Metanephros (tissue), 2 donors: Measurements from ENCODE around the gene SLC6A8. TPM values are rescaled to one million over a fixed set of nuclear protein-coding genes. Genes with fewer than 3 reads are reported as not detected.

Experiments used
- small RNA-seq: library from RNA; depleted of rRNA; stranded (forward); fragments of <200 nt; gene quantifications from one replicate; pipeline ENCODE3, GENCODE V24; 2014; ENCODE audit warnings: low replicate concordance
- total RNA-seq: library from RNA; depleted of rRNA; stranded (reverse); fragments of >200 nt; gene quantifications from one replicate; pipeline ENCODE4 v1.2.3, GENCODE V29; 2014

SLC6A8 gene
- 40.9 TPM for total RNA-seq

DNA sequence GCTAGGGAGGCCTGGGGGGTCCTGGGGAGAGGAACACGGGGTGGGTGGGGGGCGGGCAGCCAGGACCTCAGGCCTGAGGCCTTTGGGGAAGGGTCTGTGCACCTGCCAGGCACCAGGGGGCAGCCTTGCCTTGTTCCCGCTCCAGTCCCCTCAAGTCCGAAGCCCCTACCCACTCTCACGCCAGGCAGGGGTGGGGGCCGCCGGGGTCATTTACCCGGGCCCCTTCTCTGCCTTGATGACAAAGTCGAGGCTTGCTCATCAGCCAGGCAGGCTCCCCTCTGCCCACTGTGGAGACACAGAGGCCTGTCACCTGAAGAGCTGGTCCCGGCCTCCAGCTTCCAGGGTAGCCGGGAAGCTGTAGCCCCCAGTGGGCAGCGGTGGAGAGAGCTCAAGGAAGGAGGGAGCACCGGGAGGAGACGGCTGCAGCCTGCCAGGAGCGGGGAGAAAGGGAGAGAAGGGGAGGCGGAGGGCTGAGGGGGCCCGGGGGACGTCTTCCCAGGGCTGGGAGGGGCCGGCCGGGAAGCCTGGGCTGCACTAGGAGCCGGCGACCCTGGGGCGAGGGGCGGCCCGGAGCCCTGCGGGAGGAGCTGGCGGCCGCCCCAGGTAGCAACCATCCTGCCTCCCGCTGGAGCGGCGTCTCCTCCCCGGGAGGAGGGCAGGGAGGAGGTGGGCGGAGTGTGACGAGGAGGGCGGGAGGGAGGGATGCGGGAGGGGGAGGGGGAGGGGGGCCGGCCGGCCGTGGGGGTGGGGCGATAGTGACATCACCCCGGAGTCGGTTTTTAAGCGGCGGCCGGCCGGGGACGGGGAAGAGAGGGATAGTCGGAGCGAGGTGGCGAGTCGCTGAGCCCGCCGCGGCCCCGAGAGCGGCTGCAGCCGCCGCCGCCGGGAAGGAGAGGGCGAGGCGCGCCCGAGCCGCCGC, at the start of gene SLC6A8:
Gene SLC6A8 (plus strand): TSS at position 806 of the 919 bp plus-strand sequence. CDS start 649 bp downstream, outside the sequence.

DNA sequence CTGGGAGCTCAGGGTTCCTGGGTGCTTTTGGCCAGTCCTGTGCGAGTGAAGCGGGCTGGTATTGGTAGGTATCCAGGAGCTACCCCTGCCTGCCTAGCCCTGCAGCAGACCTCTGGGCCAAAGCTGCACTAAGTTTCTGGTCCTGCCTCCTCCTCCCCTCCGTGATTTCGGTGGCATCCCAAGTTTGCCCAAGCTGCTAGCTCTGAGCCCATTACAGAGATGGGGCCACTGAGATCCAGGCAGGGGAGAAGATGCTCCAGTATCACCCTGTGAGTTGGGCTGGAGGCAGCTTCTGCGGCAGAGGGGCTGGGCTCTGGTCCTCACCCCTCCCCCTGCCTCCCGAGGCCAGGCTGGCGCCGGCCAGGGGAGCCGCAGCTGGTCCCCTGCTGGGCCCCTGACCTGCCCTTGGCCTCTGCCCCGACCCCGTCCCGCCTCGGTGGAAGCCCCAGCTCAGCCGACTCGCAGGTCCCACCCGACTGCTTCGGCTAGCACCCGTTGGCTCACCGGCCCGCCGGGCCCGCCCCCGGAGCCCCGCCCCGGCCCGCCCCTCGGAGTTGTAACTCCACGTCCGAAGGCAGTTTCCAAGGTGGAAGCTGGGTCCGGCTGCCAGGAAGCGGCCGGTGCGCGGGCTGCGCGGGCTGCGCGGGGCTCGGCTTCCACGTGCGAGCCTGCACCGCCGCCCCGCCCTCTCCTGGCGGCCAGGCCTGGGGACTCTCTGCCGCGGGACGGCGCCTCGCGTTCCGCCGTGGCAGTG, 40.9 kb upstream of the SLC6A8 start, which contains the start of gene DUSP9:
Gene DUSP9 (plus strand): TSS at position 584 of the 754 bp plus-strand sequence. CDS start 751 bp downstream, outside the sequence.

DNA sequence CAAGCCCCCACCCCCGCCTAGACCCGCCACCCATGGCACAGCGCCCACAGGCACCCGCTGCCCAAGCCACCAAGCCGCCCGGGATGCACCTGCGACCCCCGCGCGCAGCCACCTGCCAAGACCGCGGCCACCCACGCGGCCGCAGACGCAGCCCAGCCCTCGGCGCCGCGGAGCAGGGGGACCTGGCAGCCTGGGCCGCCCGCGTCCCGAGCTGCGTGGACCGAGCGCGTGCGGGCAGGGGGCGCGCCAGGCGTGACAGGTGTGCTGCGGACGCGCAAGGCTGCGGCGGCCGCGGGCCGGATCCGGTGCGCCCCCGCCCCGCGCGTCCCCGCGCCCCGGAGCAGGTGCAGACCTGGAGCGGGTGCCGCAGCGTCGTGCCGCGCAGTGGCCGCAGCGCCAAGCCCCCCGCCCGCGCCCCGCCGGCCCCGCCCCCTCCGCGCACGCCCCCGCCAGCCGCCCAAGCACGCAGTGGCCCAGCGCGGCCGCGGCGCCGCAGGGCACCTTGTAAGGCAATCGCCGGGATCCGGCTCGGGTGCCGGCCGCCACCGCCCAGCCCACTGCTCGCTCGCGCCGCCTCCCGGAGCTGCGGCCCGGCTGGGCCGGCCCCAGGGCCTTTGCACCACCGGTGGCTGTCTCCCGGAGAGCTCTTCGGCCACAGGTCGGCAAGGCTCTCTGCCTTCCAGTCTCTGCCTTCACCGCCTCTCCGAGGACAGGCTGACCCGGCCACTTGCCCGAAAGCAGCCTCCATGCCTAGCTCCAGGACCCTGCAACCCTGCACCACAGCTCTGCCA, 14.1 kb upstream of the SLC6A8 start, which contains the start of gene PNCK:
Gene PNCK (minus strand): TSS at position 386 of the 791 bp plus-strand sequence. CDS start 737 bp downstream, outside the sequence.

DNA sequence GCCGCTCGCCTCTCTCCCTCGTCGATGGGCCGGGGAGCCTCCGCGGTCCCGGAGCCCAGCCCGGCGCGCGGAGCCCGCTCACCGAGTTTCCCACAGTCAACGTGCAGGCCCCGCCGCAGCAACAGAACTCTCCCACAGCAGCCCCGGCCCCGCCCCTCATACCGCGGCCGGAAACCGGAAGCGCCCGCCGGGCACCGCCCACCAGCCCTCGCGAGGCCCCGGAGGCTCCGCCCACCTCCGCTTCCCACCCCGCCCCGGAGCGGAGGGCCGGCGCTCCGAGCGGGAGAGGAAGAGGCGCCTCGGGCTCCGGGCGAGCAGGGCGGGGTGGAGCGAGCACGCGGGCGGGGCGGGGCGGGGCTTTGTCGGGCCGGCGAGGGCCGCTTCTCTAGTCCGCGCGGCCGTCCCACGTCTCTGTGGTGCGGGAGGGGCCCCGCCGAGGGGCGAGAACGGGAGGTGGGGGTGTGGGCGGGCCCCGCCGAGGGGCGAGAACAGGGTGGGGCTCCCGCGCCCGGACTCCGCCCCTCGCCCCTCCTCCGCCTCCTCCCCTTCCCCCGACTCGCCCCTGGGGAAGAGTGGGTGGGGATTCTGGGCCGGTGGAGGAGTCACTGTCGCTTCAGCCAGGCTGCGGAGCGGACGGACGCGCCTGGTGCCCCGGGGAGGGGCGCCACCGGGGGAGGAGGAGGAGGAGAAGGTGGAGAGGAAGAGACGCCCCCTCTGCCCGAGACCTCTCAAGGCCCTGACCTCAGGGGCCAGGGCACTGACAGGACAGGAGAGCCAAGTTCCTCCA, 36.7 kb downstream of the SLC6A8 start, which contains the start of the genes ABCD1 and BCAP31:
Gene ABCD1 (plus strand): TSS at position 605 of the 787 bp plus-strand sequence. CDS start 411 bp downstream, outside the sequence.
Gene BCAP31 (minus strand): TSS at position 136 of the 787 bp plus-strand sequence. CDS start 1,143 bp downstream, outside the sequence.

Small RNAs within 50 kb of the gene (small RNA-seq; reads per million reads assigned to genes)
- not detected for gene RN7SL687P

Other genes starting within 250 kb of the SLC6A8 start
- gene TREX2, start 241.9 kb upstream of the SLC6A8 start, total RNA-seq: 1.6 TPM
- gene HAUS7, start 217.3 kb upstream of the SLC6A8 start, total RNA-seq: 17.7 TPM
- 79.5 TPM for gene BGN, start 192.9 kb upstream of the SLC6A8 start, total RNA-seq
- gene ATP2B3, start 170.3 kb upstream of the SLC6A8 start, total RNA-seq: 0.12 TPM
- 17.0 TPM for gene CCNQ, start 88.8 kb upstream of the SLC6A8 start, total RNA-seq
- 72.7 TPM for gene DUSP9, start 40.7 kb upstream of the SLC6A8 start, total RNA-seq
- 6.5 TPM for gene PNCK, start 14.1 kb upstream of the SLC6A8 start, total RNA-seq
- 94.9 TPM for gene BCAP31, start 36.5 kb downstream of the SLC6A8 start, total RNA-seq
- gene ABCD1, start 36.9 kb downstream of the SLC6A8 start, total RNA-seq: 10.8 TPM
- 2.5 TPM for gene PLXNB3, start 76.3 kb downstream of the SLC6A8 start, total RNA-seq
- 15.1 TPM for gene SRPK3, start 93.1 kb downstream of the SLC6A8 start, total RNA-seq
- 70.3 TPM for gene IDH3G, start 106.4 kb downstream of the SLC6A8 start, total RNA-seq
- gene SSR4, start 106.7 kb downstream of the SLC6A8 start, total RNA-seq: 91.8 TPM
- gene PDZD4, start 142.6 kb downstream of the SLC6A8 start, total RNA-seq: 10.6 TPM
- 38.7 TPM for gene L1CAM, start 198.2 kb downstream of the SLC6A8 start, total RNA-seq
- gene AVPR2, start 216.7 kb downstream of the SLC6A8 start, total RNA-seq: 4.1 TPM
- gene ARHGAP4, start 238.3 kb downstream of the SLC6A8 start, total RNA-seq: 54.8 TPM
- 47.4 TPM for gene NAA10, start 247.1 kb downstream of the SLC6A8 start, total RNA-seq